ENCODE data around the gene TRIM5.
"Not testable (repeated sequence)": the region's sequence is repeated elsewhere in the genome, so short reads cannot be mapped to it uniquely, and the experiment has no call there.

Gene TRIM5

DNA sequence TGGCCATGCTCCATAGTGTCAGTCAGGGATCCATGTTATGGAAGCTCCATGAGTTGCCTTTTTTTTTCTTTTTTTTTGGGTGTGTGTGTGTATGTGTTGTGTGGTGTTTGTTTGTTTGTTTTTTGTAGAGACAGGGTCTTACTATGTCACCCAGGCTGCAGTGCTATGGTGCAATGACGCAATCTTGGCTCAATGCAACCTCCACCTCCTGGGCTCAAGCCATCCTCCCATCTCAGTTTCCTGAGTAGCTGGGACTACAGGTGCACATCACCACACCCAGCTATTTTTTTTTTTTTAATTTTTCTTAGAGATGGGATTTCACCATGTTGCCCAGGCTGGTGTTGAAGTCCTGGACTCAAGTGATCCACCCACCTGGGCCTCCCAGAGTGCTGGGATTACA is 3.6 kb upstream of the TRIM5 start:
- no peak overlapping the region for H3K4me3 ChIP-seq
- TF ChIP-seq, protein P1, sequence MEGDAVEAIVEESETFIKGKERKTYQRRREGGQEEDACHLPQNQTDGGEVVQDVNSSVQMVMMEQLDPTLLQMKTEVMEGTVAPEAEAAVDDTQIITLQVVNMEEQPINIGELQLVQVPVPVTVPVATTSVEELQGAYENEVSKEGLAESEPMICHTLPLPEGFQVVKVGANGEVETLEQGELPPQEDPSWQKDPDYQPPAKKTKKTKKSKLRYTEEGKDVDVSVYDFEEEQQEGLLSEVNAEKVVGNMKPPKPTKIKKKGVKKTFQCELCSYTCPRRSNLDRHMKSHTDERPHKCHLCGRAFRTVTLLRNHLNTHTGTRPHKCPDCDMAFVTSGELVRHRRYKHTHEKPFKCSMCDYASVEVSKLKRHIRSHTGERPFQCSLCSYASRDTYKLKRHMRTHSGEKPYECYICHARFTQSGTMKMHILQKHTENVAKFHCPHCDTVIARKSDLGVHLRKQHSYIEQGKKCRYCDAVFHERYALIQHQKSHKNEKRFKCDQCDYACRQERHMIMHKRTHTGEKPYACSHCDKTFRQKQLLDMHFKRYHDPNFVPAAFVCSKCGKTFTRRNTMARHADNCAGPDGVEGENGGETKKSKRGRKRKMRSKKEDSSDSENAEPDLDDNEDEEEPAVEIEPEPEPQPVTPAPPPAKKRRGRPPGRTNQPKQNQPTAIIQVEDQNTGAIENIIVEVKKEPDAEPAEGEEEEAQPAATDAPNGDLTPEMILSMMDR (IDR thresholded peaks at IDR 0.05), result no peak
- DNase-seq (ENCODE audit: low spot score), result no peak
- peak overlapping the region in 1 of 2 donors; percentile 89 for H3K27ac ChIP-seq

GRCh38 chr11:5686426-5686825 is 1.6 kb upstream of the TRIM5 start:
- TF ChIP-seq, protein P1 (IDR thresholded peaks at IDR 0.05), result no peak
- DNase-seq (ENCODE audit: low spot score), result no peak
- Histone ChIP-seq H3K27ac (no peak overlapping the region), H3K4me3 (no peak overlapping the region)

DNA sequence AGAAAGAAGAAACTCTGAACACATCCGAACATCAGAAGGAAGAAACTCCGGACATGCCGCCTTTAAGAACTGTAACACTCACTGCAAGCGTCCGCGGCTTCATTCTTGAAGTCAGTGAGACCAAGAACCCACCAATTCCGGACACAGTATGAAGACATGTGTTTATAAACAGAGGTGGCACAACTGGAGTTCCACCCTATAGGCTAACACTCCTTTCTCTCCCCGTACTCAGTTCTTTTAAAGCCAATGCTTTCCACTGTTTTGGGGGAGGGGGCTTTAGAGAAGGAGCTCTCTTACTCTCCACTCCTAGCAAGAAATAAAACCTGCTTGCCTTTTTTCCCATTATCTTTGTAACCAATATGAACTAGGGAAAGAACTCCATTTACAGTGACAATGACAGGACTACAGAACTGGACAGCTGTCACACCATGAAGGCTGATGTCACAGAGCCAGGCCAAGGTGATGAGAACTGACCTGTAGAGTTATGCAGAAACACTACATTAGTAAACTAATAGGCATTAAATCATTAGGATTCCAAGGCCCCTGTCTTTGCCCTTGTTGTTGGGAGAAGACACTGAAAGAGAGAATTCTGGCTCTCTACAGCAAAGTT is 733 bp downstream of the TRIM5 start:
- TF ChIP-seq, protein P1 (IDR thresholded peaks at IDR 0.05), result no peak
- DNase-seq (ENCODE audit: low spot score), result no peak
- Histone ChIP-seq H3K4me3 (peak overlapping the region; percentile 63), H3K27ac (peak overlapping the region; percentile 85 to 88)

DNA sequence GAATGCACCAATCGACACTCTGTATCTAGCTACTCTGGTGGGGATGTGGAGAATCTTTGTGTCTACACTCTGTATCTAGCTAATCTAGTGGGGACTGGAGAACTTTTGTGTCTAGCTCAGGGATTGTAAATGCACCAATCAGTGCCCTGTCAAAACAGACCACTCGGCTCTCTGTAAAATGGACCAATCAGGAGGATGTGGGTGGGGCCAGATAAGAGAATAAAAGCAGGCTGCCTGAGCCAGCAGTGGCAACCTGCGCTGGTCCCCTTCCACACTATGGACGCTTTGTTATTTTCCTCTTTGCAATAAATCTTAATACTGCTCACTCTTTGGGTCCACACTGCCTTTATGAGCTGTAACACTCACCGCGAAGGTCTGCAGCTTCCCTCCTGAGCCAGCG is 1.3 kb downstream of the TRIM5 start:
- H3K27ac ChIP-seq, result peak overlapping the region in 1 of 2 donors; percentile 88

DNA sequence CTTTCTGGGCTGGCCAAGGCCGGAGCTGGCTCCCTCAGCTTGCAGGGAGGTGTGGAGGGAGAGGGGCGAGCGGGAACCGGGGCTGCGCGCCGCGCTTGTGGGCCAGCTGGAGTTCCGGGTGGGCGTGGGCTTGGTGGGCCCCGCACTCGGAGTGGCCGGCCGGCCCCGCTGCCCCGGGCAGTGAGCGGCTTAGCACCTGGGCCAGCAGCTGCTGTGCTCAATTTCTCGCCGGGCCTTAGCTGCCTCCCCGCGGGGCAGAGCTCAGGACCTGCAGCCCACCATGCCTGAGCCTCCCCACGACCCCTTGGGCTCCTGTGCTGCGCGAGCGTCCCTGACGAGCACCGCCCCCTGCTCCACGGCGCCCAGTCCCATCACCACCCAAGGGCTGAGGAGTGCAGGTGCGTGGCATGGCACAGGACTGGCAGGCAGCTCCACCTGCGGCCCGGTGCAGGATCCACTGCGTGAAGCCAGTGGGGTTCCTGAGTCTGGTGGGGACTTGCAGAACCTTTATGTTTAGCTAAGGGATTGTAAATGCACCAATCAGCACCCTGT is 1.9 kb downstream of the TRIM5 start:
- not testable (repeated sequence) for DNase-seq (ENCODE audit: low spot score); H3K27ac ChIP-seq
- H3K4me3 ChIP-seq, result peak overlapping the region; percentile 63

More for the DNA sequence above, 1.3 kb downstream of the TRIM5 start:
- H3K4me3 ChIP-seq, result peak overlapping the region; percentile 63
- DNase-seq (ENCODE audit: low spot score), result not testable (repeated sequence)

- Histone ChIP-seq H3K4me3 (no peak overlapping the region), H3K27ac (no peak overlapping the region)
- TF ChIP-seq, protein P1 (IDR thresholded peaks at IDR 0.05), result no peak
- no peak for DNase-seq (ENCODE audit: low spot score)
Observed at GRCh38 chr11:5679811-5680210, 5.1 kb downstream of the TRIM5 start.

DNA sequence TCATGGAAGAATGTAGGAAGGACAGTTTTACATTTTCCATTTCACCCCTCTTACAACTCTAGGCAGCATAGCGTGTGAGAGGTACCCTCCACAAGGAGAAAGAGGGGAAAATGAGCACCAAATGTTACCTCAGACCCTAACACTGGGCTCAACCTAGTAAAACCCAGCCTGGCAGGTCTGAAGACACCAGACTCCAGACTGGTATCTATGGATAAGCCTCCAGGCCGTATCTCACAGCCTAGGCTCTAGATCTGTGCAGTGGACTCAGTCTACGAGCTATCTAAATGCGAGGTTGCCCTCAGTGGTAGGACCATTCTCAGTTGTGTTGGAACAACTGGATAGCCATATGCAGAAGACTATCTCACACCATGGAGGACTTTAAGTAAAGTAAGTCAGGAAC is 10.5 kb downstream of the TRIM5 start:
- no peak for DNase-seq (ENCODE audit: low spot score)
- Histone ChIP-seq H3K4me3 (no peak overlapping the region), H3K27ac (no peak overlapping the region)
- TF ChIP-seq, protein P1 (IDR thresholded peaks at IDR 0.05), result no peak

DNA sequence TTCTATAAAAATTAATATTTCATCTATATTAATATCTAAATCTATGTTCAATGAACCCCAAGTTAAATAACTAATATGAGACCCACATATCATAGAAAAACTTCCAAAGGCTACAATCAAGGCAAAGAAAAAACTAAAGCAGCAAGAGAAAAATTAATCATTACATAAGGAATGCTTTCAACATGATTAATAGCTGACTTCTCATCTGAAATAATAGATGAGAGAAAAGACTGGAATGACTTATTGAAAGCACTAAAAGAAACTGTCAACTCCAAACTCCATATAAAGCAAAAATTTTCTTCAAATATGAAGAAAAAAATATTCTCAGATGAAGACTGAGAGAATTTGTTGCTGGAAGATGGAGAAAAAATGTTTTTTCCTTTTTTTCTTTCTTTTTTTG is 13.0 kb downstream of the TRIM5 start:
- TF ChIP-seq, protein P1 (IDR thresholded peaks at IDR 0.05), result no peak
- DNase-seq (ENCODE audit: low spot score), result no peak
- no peak overlapping the region for H3K27ac ChIP-seq
- H3K4me3 ChIP-seq, result no peak overlapping the region
